IPS DF 6.9 (cell line): ENCODE measurements around the gene SEMA4B.
A peak's percentile ranks its signal among the peaks of the same experiment; 100 is the strongest.
"Not testable (repeated sequence)": the region's sequence is repeated elsewhere in the genome, so short reads cannot be mapped to it uniquely, and the experiment has no call there.

ENCODE experiments used
- DNase-seq: peaks from one replicate; pipeline ENCODE4 v3.0.0-alpha.2; 2013; ENCODE audit warnings: low read depth, low spot score
- H3K27ac ChIP-seq: one replicate; pipeline ENCODE4 v1.5.1; 2013; ENCODE audit warnings: low read length, control low read depth
- H3K27me3 ChIP-seq: 2 replicates; pipeline ENCODE4 v1.6.1; 2013; ENCODE audit warnings: mild to moderate bottlenecking, low read length; ENCODE audit not compliant: control insufficient read depth, insufficient read depth
- H3K36me3 ChIP-seq: 2 replicates; pipeline ENCODE4 v1.6.1; 2013; ENCODE audit warnings: low read length; ENCODE audit not compliant: control insufficient read depth, insufficient read depth
- H3K4me1 ChIP-seq: 2 replicates; pipeline ENCODE4 v1.6.1; 2013; ENCODE audit warnings: low read length; ENCODE audit not compliant: control insufficient read depth, insufficient read depth
- H3K4me3 ChIP-seq: 2 replicates; pipeline ENCODE4 v1.5.1; 2013; ENCODE audit warnings: mild to moderate bottlenecking, low read length
- H3K9me3 ChIP-seq: 2 replicates; pipeline ENCODE4 v1.6.1; 2013; ENCODE audit warnings: low read length, inconsistent platforms; ENCODE audit not compliant: control insufficient read depth, insufficient read depth
- WGBS: extraction: QIAGEN DNeasy Blood & Tissue Kit; methylation state at CpG from one replicate; pipeline ENCODE4 v1.1.7; 2013; ENCODE audit warnings: mixed read lengths, missing lambda C conversion rate; ENCODE audit not compliant: insufficient read length, insufficient coverage; 5-methylcytosine and 5-hydroxymethylcytosine counted together

The SEMA4B gene

DNA sequence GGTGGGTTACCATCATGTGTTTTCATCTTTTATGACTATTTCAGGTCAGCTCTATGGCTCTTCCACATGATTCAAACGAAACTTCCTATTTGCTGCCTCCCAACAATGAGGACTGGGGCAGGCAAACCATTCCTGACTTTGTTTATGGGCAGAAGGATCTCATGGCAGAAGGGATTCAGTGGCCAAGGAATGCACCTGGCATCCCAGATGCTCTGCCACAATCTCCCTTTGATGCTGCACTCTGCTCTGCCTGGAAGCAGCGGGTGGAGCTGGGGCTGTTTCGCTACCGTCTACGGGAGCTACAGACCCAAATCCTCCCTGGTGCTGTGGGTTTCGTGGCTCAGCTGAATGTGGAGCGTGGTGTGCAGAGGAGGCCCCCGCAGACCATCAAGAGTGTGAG, 39.7 kb downstream of the SEMA4B start:
- no peaks in the 10 kb centered on the region for H3K27me3 ChIP-seq
- no peaks in the 10 kb centered on the region for H3K4me1 ChIP-seq
- WGBS = no CpG with 5 or more reads among the region's 8 CpGs
- H3K4me3 ChIP-seq = no peak overlapping the region
- no peak for DNase-seq
- H3K9me3 ChIP-seq = no peaks in the 10 kb centered on the region
- H3K36me3 ChIP-seq = no peaks in the 10 kb centered on the region
- H3K27ac ChIP-seq = no peak overlapping the region

DNA sequence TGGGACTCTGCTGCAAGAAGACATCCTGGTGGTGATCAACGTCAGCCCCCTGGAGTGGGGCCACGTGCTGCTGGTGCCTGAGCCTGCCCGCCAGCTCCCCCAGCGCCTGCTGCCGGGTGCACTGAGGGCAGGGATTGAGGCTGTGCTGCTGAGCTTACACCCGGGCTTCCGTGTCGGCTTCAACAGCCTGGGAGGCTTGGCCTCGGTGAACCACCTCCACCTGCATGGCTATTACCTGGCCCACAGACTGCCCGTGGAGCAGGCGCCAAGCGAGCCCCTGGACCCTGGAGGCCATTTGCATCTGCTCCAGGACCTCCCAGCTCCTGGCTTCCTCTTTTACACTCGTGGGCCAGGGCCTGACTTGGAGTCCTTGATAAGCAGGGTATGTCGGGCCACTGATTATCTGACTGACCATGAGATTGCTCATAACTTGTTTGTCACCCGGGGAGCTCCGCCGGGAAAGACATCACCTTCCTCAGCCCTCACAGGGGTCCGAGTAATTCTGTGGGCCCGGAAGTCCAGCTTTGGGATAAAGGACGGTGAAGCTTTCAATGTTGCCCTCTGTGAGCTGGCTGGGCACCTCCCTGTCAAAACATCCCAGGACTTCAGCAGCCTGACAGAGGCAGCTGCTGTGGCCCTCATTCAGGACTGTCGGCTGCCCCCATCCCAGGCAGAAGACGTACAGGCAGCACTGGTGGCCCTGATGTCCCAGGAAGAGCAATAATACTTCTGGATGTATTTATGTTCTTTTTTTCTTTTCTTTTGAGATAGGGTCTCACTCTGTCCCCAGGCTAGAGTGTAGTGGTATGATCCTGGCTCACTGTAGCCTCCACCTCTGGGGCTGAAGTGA, 40.4 kb downstream of the SEMA4B start:
- Histone ChIP-seq H3K9me3 (no peaks in the 10 kb centered on the region), H3K4me1 (no peaks in the 10 kb centered on the region), H3K27ac (no peak overlapping the region), H3K27me3 (no peaks in the 10 kb centered on the region), H3K36me3 (no peaks in the 10 kb centered on the region), H3K4me3 (no peak overlapping the region)
- DNase-seq = no peak
- no CpG with 5 or more reads among the region's 22 CpGs for WGBS

DNA sequence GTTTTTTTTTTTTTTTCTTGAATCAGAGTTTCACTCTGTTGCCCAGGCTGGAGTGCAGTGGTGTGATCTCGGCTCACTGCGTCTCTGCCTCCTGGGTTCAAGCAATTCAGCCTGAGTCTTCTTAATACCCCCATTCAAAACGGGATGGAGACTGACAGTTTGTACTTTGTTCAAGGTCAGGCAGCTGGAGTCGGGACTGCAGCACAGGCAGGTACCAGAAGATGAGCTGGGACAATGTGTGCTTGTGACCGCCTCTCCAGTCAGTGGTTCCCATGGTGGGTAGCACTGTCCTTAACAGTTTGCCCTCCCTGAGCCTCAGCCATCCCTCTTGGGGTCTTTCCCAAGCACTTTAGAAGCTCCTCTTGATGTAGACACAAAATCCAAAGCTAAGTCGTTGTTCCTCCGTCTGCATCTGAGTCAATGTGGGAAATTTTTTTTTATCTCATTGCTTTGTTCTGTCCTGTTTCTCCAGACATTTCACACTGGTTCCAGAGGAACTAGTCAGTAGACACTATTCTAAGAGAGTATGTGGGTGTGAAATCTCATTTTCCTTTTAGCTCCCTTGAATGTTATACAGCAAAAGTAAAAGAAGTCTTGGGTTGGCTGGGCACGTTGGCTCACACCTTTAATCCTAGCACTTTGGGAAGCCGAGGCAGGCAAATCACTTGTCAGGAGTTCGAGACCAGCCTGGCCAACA, 43.0 kb downstream of the SEMA4B start:
- no peaks in the 10 kb centered on the region for H3K27me3 ChIP-seq
- no CpG with 5 or more reads among the region's 10 CpGs for WGBS
- H3K9me3 ChIP-seq = no peaks in the 10 kb centered on the region
- H3K36me3 ChIP-seq = no peaks in the 10 kb centered on the region
- H3K4me1 ChIP-seq = no peaks in the 10 kb centered on the region
- no peak overlapping the region for H3K4me3 ChIP-seq
- no peak overlapping the region for H3K27ac ChIP-seq
- DNase-seq = no peak

DNA sequence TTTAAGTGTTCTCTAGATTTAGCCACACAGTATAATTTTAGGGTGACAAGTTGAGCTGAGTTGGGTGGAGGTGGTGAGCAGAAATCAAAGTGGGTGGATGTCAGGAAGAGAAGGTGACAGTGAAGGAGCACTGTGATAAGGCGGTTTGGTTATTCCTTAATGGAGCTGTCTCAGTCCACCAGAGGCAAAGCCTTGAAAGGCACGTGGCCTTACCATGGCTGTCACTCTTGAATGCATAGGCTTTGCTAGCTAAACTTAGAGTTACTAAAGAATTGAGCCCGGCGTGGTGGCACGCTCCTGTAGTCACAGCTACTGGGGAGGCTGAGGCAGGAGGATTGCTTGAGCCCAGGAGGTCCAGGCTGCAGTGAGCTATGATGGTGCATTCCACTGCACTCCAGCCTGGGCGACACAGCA, 47.7 kb downstream of the SEMA4B start:
- Histone ChIP-seq H3K27ac (no peak overlapping the region), H3K4me1 (no peaks in the 10 kb centered on the region), H3K4me3 (no peak overlapping the region), H3K27me3 (no peaks in the 10 kb centered on the region), H3K36me3 (no peaks in the 10 kb centered on the region), H3K9me3 (no peaks in the 10 kb centered on the region)
- WGBS = no CpG with 5 or more reads among the region's 6 CpGs
- no peak for DNase-seq

DNA sequence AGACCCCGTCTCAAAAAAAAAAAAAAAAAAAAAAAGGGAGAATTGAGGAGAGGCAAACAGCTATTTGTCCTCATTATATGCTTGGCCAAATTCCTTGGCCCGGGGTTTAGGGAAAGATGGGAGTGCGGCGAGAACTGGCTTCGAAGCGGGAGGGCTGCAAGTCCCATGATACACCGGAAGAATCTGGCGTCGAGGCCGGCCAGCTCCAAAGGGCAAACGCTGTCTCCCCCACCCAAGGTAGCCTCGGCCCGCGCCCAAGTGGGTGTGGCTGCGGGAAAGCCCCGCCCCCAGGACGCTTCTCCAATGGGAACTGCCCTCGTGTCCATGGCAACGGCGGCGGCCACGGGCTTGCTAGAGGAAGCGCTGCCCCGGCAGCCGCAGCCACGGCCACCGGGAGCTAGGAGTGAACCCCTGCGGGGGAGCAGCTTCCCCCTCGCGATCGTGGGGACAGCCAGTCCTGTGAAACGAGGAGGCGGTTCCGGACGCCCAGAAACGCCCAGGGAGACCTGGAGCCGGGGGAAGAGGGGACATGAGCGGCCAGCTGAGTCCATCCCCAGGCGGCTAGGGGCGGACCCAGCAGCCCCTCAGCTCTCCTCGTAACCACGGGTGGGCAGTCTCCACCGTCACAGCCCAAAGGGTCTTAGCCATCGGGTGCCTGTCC, 48.2 kb downstream of the SEMA4B start, which contains the start of gene TTLL13:
Gene TTLL13, plus strand, starts transcription at position 354 of the 661 bp plus-strand sequence. CDS start 1,075 bp downstream, outside the sequence.
- Histone ChIP-seq H3K27ac (no peak within 1 kb of the TSS), H3K9me3 (no peaks in the 10 kb centered on the region), H3K4me1 (no peaks in the 10 kb centered on the region), H3K36me3 (no peaks in the 10 kb centered on the region), H3K4me3 (peak within 1 kb of the TSS; percentile 59; the same call in 1 of the 2 replicates), H3K27me3 (no peaks in the 10 kb centered on the region)
- peak; percentile 85 for DNase-seq
- no CpG with 5 or more reads among the region's 44 CpGs for WGBS

DNA sequence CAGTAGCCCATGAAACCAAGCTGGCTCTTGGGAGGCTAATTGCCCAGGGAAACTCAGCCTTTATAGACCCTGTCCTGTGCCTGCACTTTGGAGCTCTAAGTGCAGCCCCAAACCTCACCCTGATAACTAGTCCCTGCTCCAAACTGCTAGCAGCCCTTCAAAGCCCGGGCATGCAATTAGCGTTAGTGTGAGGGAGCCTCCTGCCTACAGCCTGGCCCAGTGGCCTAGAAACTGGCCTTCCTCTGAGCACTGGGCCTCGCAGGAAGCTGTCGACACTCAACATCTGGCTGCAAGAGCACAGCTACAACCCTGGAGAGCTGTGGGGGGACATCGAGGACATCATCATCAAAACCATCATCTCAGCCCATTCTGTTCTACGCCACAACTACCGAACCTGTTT, 56.6 kb downstream of the SEMA4B start:
- no CpG with 5 or more reads among the region's 7 CpGs for WGBS
- no peak overlapping the region for H3K4me3 ChIP-seq
- no peaks in the 10 kb centered on the region for H3K27me3 ChIP-seq
- no peak for DNase-seq
- no peaks in the 10 kb centered on the region for H3K36me3 ChIP-seq
- H3K9me3 ChIP-seq = no peaks in the 10 kb centered on the region
- H3K4me1 ChIP-seq = no peaks in the 10 kb centered on the region
- H3K27ac ChIP-seq = no peak overlapping the region

DNA sequence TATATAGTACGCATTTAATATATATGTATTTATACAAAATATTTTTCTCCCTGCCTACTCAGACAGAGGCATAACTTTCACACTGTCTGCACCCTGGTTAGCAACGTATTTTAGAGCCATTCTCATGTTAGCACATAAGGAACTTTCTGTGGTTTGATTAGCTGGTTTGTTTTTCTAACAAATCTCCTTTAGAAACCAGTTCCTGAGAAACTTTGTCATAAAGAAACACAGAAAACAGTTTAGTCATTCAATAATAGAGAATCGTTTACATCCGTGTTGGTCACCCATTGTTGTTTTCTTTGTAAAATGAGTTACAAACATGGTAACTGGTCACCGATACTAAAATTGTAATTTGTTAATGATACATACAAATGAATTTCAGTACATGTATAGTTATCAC, 58.4 kb downstream of the SEMA4B start:
- no peak for DNase-seq
- Histone ChIP-seq H3K4me3 (no peak overlapping the region), H3K27ac (no peak overlapping the region), H3K9me3 (no peaks in the 10 kb centered on the region), H3K27me3 (no peaks in the 10 kb centered on the region), H3K36me3 (no peaks in the 10 kb centered on the region), H3K4me1 (no peaks in the 10 kb centered on the region)
- WGBS = no CpG with 5 or more reads among the region's 5 CpGs

DNA sequence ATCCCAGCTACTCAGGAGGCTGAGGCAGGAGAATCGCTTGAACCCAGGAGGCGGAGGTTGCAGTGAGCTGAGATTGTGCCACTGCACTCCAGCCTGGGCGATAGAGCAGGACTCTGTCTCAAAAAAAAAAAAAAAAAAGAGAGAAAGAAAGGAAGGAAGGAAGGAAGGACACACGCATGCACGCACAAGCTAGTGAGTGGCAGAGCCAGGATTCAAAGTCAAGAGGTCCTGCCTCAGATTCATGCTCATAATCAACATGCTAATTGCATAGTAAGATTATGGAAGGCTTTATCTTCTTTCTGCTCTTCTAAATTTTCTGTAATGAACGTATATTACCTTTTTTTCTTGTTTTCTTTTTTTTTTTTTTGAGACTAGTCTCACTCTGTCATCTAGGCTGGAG, 59.6 kb downstream of the SEMA4B start:
- H3K9me3 ChIP-seq, H3K4me1 ChIP-seq, DNase-seq, H3K27me3 ChIP-seq, H3K4me3 ChIP-seq, H3K27ac ChIP-seq, H3K36me3 ChIP-seq: not testable (repeated sequence)
- no CpG with 5 or more reads among the region's 6 CpGs for WGBS

DNA sequence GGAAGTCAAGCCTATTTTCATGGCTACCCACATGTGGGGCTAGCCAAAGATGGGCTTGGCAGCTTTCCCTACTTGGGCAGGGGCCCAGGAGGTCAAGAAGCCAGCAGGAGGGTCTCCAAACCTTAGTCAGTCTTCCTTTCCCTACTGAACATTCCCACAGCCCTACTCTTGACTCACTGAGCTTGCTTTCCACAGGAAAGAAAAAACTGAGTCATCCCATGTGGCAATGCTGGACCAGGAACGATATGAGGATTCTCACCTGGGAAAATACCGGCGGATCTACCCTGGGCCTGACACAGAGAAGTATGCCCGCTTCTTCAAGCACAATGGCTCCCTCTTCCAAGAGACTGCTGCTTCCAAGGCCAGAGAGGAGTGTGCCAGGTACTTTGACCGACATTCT, 60.7 kb downstream of the SEMA4B start:
- H3K9me3 ChIP-seq = no peaks in the 10 kb centered on the region
- no peaks in the 10 kb centered on the region for H3K27me3 ChIP-seq
- H3K4me3 ChIP-seq = no peak overlapping the region
- no peak overlapping the region for H3K27ac ChIP-seq
- DNase-seq = no peak
- no CpG with 5 or more reads among the region's 5 CpGs for WGBS
- H3K36me3 ChIP-seq = no peaks in the 10 kb centered on the region
- H3K4me1 ChIP-seq = no peaks in the 10 kb centered on the region

DNA sequence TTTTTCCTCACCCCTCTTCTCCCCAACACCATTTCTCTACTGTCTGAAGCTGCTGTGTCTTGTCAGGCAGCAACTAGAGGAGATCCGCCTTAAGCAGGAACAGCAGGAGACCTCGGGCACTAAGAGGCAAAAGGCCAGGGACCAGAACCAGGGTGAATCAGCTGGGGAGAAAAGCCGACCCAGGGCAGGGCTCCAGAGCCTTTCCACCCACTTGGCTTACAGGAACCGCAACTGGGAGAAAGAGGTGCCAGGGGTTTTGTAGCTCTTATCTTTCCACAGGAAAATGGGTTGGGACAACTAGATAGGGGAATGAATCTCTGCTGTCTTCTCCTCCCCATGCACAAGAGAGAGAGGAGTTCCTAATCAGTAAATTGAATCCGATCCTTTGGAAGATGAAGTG, 61.3 kb downstream of the SEMA4B start:
- H3K9me3 ChIP-seq = no peaks in the 10 kb centered on the region
- no peaks in the 10 kb centered on the region for H3K27me3 ChIP-seq
- H3K27ac ChIP-seq = no peak overlapping the region
- no CpG with 5 or more reads among the region's 5 CpGs for WGBS
- H3K4me3 ChIP-seq = no peak overlapping the region
- H3K36me3 ChIP-seq = no peaks in the 10 kb centered on the region
- no peak for DNase-seq
- no peaks in the 10 kb centered on the region for H3K4me1 ChIP-seq
